HepG2 (cell line): ENCODE measurements around the gene SECTM1. TPM values are rescaled to one million over a fixed set of nuclear protein-coding genes. Genes with fewer than 3 reads are reported as not detected.

Experiments
- AHDC1 ChIP-seq: sonication (generic); formaldehyde crosslinking; IDR thresholded peaks from 2 replicates; pipeline ENCODE4 v1.5.1; 2020; ENCODE audit warnings: mild to moderate bottlenecking, missing genetic modification reagents, borderline replicate concordance
- GFI1 ChIP-seq: sonication (generic); formaldehyde crosslinking; IDR thresholded peaks from 2 replicates; pipeline ENCODE4 v1.5.0; 2020; ENCODE audit warnings: missing genetic modification reagents, mild to moderate bottlenecking, borderline replicate concordance
- HMG20A ChIP-seq: IDR thresholded peaks from 2 replicates; pipeline ENCODE4 v1.6.1; 2016; ENCODE audit warnings: borderline replicate concordance
- PATZ1 ChIP-seq: sonication (generic); formaldehyde crosslinking; IDR thresholded peaks from 2 replicates; pipeline ENCODE4 v1.4.0; 2020; ENCODE audit warnings: missing genetic modification reagents
- REST ChIP-seq, 2 experiments: IDR thresholded peaks; 2 replicates each; pipeline ENCODE4 v1.6.1; 2011 to 2012; ENCODE audit warnings: low read length in 2 of 2, borderline replicate concordance in 1 of 2, low read depth in 1 of 2, mild to moderate bottlenecking in 1 of 2, moderate library complexity in 1 of 2
- TRAFD1 ChIP-seq: sonication (generic); formaldehyde crosslinking; IDR thresholded peaks from 2 replicates; pipeline ENCODE4 v1.5.1; 2020; ENCODE audit warnings: missing genetic modification reagents, mild to moderate bottlenecking, borderline replicate concordance
- ZBTB42 ChIP-seq: sonication (generic); formaldehyde crosslinking; IDR thresholded peaks from 2 replicates; pipeline ENCODE4 v1.5.0; 2020; ENCODE audit warnings: mild to moderate bottlenecking, missing genetic modification reagents
- ZNF563 ChIP-seq: sonication (generic); formaldehyde crosslinking; IDR thresholded peaks from 2 replicates; pipeline ENCODE4 v1.8.0; 2022; ENCODE audit warnings: mild to moderate bottlenecking, moderate library complexity, missing genetic modification reagents
- polyA plus RNA-seq, 8 experiments: library from polyadenylated mRNA; depleted of rRNA in 3 of 8; stranded (reverse) in 7 of 8; unstranded in 1 of 8; fragments of >200 nt; fragmentation: Illumina TruSeq in 4 of 8; extraction: Trizol in 4 of 8; gene quantifications; 2 replicates each; pipeline versions ENCODE4 v1.2.1 to v1.2.3, GENCODE V29; 2011 to 2016; ENCODE audit warnings: low read depth in 4 of 8, missing spikeins in 1 of 8, mixed read lengths in 1 of 8; ENCODE audit not compliant: insufficient read depth in 1 of 8
- total RNA-seq, 5 experiments: library from RNA; depleted of rRNA; stranded (reverse); fragments of >200 nt; fragmentation: Illumina TruSeq; extraction: Trizol; gene quantifications; 2 replicates each; pipeline ENCODE4 v1.2.3, GENCODE V29; 2016; ENCODE audit warnings: low read depth in 1 of 5
- TF ChIP-seq, protein P1 (sequence below): sonication (generic); formaldehyde crosslinking; IDR thresholded peaks from 2 replicates; pipeline ENCODE4 v1.4.0; 2020; ENCODE audit warnings: missing genetic modification reagents, borderline replicate concordance

The SECTM1 gene
- total and polyA plus RNA-seq, 2 of the 13 experiments (the other 11 are each of a cell fraction or from before 2014, with no cell fraction given), result 3.5 to 5.3 TPM

- TF ChIP-seq AHDC1 (CRISPR knock-in tag) (no peak), HMG20A (CRISPR knock-in tag) (no peak), PATZ1 (CRISPR knock-in tag) (peak; percentile 97), REST (IDR thresholded peaks at IDR 0.05; ENCODE audit: borderline replicate concordance in 1 of 2, low read depth in 1 of 2, low read length in 2 of 2) (no peak), ZBTB42 (CRISPR knock-in tag) (peak; percentile 85; the same call in 1 of the 2 replicates), GFI1 (CRISPR knock-in tag) (peak; percentile 48; the same call in 1 of the 2 replicates), TRAFD1 (CRISPR knock-in tag) (0 out of 2 replicates have a peak, but pooled peaks have one; percentile 1), ZNF563 (CRISPR knock-in tag) (0 out of 2 replicates have a peak, but pooled peaks have one; percentile 30)
- TF ChIP-seq, protein P1, sequence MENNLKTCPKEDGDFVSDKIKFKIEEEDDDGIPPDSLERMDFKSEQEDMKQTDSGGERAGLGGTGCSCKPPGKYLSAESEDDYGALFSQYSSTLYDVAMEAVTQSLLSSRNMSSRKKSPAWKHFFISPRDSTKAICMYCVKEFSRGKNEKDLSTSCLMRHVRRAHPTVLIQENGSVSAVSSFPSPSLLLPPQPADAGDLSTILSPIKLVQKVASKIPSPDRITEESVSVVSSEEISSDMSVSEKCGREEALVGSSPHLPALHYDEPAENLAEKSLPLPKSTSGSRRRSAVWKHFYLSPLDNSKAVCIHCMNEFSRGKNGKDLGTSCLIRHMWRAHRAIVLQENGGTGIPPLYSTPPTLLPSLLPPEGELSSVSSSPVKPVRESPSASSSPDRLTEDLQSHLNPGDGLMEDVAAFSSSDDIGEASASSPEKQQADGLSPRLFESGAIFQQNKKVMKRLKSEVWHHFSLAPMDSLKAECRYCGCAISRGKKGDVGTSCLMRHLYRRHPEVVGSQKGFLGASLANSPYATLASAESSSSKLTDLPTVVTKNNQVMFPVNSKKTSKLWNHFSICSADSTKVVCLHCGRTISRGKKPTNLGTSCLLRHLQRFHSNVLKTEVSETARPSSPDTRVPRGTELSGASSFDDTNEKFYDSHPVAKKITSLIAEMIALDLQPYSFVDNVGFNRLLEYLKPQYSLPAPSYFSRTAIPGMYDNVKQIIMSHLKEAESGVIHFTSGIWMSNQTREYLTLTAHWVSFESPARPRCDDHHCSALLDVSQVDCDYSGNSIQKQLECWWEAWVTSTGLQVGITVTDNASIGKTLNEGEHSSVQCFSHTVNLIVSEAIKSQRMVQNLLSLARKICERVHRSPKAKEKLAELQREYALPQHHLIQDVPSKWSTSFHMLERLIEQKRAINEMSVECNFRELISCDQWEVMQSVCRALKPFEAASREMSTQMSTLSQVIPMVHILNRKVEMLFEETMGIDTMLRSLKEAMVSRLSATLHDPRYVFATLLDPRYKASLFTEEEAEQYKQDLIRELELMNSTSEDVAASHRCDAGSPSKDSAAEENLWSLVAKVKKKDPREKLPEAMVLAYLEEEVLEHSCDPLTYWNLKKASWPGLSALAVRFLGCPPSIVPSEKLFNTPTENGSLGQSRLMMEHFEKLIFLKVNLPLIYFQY (CRISPR knock-in tag), result peak; percentile 34; the same call in 1 of the 2 replicates
Observed at GRCh38 chr17:82317394-82318168, 16.0 kb downstream of the SECTM1 start, which contains the start of gene CD7 (continued).
